ENCODE results near the gene CD52.
"Not testable (repeated sequence)": the region's sequence is repeated elsewhere in the genome, so short reads cannot be mapped to it uniquely, and the experiment has no call there.

Gene CD52

GRCh38 chr1:26284597-26285347, 33.0 kb upstream of the CD52 start:
- DNase-seq, result peak; percentile 92

- no peak for DNase-seq
These were observed 32.2 kb upstream of the CD52 start for GRCh38 chr1:26285366-26286063.

DNA sequence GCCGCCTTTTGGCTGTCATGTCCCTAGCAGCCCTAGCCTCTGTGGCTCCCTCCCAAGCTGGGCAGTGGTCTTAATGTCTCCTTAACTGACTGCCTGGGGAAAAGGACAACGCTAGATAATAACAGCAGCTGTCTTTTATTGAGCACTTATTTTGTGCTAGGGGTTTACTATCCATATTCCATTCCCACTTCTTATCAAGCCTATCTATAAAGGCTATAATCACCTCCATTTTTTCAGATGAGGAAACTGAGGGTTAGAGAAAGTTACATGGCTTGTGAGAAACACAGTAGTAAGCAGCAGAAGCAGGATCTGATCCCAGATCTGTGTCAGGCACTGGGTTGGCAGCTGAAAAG, 31.7 kb upstream of the CD52 start:
- DNase-seq, result no peak

GRCh38 chr1:26287033-26287711, 30.6 kb upstream of the CD52 start:
- DNase-seq, result no peak

DNA sequence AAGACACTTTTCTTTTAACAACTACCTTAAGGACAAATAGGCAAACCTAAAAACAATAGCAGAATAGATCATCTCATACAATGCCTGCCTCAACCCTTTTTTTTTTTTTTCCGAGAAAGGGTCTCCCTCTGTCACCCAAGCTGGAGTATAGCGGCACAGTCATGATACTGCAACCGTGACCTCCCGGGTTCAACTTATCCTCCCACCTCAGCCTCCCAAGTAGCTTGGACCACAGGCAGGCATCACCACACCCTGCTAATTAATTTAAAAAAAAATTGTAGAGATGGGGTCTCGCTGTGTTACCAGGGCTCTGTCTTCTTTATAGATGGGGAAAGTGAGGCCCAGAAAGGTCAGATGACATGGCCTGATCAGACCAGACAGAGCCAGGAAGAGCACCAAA, 29.9 kb upstream of the CD52 start:
- DNase-seq, result no peak

- no peak for DNase-seq
These were observed 29.3 kb upstream of the CD52 start for GRCh38 chr1:26288311-26288941.

DNA sequence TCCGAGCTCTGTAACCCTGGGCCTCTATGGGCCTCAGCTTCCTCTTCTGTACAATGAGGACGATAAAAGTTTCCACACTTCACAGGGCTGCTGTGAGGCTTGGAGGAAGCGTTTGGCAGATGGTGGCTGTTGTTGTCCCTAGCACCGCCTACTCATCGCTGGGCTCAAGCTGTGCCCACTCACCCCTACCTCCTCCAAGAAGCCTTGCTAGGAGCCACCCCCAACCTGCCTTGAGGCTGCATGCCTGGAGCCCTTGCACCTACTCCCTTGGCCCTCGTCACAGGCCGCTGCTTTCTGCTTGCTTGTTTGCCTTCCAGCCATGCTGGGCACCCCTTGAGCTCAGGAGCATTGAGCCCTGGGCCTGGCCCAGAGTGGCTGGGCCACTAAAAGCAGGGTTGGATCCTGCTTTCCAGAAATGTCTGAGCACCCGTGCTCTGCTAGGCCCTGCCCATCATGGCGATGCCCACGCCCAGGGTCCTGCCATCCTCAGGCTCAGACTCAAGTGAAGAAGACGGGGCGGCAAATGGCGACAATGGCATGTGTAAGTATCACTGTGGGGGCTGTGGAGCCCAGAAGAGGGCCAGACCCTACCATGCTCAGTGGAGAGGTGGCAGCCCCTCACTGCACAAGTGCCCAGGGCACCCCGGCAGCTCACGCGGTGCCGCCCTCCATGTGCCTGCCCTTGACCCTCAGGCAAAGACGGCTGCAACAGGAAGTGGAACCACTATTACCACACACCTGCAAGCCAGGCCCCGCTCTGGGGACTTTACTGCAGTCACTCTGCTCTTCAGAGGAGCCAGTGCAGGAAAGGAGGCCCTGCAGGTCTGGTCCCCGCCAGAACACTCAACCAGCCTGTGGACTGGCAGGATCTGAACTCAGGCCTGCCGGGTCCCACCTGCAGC, 28.3 kb upstream of the CD52 start:
- DNase-seq, result no peak

DNA sequence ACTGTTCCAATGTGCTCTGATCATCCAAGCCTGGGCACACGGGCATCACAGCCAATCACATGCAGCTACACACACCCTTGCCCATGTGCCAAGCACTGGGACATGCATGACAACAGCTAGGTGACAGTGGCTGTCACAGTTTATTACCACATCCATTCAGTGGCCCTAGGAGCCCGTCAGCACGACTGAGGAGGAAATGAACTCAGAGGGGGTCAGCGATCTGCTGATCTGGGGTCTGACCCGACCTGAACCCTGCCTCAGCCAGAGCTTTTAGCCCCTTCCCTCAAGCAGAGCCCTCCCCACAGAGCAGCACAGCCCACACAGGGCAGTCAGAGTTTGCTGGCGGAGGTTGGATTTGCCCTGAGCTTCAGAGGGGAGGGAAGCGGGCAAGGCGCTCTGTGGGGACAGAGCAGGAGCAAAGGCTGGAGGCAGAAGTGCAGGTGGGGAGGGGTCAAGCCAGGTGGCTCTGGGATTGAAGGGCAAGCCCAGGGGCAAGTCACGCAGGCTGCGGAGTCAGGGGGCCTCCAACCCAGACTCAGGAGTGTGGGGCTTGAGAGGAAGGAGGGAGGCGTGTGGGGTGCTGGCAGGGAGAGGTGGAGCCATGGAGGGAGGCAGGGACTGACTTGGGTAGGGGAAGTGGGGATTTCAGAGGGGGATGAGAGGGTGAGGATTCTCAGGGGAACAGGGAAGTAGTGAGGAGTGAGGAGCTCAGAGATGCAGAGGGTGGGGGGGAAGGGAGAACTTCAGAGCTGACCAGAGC, 27.5 kb upstream of the CD52 start:
- no peak for DNase-seq

DNA sequence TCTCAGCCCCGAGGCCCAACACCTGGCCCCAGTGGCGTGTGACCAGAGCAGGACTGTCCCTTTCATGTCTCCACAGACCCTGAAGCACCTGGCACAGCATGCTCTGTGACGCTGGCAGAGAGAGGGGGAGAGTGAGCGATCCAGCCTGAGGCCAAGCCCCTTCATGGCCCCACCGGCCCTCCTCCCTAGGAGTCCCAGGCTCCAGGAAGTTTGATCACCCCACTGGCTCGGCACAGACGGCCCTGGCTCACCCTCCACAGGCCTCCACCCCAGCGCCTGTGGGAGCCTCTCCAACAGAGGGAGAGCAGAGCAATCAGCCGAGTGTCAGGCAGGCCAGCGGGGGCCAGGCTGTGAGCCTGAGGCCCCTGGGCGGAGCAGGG, 26.9 kb upstream of the CD52 start:
- no peak for DNase-seq

DNA sequence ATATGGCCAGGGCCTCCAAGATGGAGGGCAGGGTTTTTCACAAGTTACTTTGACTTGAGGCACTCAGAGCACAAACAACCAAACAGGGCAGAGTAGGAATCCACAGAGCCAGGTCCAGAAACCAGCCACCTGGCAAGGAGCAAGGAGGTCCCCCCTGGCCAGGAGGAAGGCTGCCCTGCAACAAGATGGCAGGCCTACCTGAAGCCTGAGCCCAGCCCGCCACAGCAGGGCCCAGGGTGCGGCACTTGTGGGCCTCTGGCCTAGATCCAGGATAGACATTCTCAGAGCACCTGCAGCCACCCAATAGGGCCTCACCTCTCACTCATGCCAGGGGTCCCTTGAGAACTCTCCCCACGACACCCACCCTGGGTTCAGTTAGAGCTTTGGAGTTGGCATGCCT, 26.3 kb upstream of the CD52 start:
- no peak for DNase-seq

DNA sequence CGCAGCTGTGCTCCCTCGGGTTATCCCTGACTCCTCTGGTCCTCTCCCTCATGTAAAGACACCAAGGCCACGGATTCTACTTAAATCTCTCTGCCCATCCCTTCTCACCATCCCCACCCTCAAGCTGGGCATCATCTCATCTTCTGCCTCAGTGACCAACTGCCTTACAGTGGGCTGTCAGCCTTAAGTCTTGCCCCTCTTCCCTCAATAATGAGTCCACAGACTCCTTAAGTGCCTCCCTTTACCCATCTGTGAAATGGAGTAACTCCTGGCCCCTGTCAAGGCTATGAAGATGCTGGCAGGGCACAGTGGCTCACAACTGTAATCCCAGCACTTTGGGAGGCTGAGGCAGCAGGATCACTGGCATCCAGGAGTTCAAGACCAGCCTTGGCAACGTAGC, 25.8 kb upstream of the CD52 start:
- no peak for DNase-seq

DNA sequence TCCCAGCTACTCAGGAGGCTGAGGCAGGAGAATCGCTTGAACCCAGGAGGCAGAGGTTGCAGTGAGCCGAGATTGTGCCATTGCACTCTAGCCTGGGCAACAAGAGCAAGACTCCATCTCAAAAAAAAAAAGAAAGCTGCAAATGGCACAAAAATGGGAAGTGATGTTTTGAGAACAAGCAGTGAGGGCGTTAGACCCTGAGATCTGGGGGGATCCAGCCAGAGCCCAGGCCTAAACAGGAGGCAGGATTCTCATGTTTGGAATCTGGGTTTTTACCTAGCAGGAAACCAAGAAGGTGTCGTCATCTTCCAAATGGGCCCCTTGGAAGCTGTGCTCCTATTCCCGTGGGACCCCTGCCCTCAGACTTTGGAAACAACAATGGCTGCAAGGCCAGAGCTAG, 25.0 kb upstream of the CD52 start:
- DNase-seq, result not testable (repeated sequence)

- no peak for DNase-seq
These were observed 23.8 kb upstream of the CD52 start for GRCh38 chr1:26293911-26294463.

DNA sequence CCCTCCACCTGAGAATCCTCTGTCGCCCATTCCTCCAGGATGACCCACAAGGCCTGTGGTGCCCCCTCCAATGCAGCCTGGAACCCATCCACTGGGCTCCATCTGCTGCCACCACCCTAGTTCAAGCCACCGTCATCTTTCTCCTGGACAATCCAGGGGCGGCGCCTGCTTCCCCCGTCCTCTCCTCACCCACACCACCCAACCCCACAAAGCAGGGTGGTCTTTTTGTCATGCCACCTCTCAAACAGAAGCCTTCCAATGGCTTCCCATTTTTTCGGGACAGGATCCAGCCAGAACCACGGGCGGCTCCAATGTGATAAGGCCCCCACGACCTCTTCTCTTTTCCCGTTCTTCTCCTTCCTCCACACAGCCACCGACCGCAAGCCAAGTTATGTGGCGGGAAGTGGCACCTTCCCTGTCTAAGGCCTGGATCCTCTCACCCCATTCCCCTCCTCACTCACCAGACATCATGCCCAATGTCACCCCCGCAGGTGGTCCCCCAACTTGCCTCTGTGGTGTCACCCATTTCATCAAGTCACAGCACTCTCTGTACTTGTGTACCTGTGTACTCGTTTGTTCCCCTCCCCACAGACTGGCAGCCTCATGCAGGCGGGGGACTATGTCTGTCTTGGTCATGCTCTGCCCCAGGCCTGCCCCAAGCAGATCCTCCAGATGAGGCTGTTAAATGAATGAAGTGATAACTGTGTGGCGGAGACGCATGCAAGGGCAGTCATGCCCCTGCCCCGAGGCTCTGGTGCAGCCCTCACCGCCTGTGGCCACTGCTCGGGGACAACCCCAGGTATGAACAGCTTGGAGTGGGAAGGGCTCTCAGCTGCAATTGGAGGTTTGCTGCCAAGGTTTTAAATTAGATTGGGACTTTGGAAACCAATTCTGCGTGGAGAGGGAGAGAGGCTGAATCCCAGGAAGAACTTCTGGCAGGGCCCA, 22.3 kb upstream of the CD52 start:
- no peak for DNase-seq

GRCh38 chr1:26296340-26297056, 21.3 kb upstream of the CD52 start:
- no peak for DNase-seq

DNA sequence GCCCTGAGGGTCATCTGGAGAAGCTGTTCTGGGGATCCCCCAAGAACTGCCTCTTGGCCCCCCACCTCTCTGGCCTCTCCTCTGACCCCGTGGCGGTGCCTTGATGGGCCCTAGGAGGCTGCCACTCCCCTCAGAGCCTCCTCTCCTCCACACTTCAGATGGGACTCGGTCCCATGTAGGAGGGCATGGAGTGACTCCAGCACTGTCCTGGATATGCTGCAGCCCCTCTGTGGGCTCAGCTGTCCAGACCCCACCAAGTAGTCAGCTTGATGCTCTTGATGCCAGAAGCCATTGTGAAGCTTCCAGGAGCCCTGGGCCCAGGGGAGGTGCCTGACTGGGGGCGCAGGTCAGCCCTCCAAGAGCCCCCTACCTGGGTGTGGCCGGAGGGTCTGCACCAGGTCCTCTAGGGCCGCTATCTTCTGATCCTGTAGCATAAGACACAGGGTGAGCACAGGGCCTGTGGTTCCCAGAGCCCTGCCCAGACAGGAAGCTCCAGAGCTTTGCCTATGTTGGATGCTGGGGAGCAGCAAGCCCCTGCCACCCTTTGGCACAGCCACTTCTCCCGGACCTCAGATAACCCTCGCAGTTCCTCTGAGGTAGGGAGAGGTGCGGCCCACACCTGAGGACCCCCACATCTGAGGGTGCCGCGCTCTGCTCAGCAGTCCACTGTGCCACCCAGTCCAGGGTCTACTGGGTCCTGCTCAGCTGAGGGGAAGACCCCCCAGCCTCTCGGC, 20.5 kb upstream of the CD52 start:
- no peak for DNase-seq

- DNase-seq, result no peak
These were observed 20.0 kb upstream of the CD52 start for GRCh38 chr1:26297791-26298124.

GRCh38 chr1:26300578-26301275, 17.0 kb upstream of the CD52 start:
- no peak for DNase-seq
